ENCODE results near the gene KRTAP2-1.
"Not testable (repeated sequence)": the region's sequence is repeated elsewhere in the genome, so short reads cannot be mapped to it uniquely, and the experiment has no call there.

KRTAP2-1 gene

GRCh38 chr17:41046735-41047465 lies at the start of gene KRTAP2-1:
TSS of gene KRTAP2-1 (minus strand) at chr17:41047316. CDS start at chr17:41047267, 49 bp downstream.
- DNase-seq (ENCODE audit: low read depth in 4 of 4, low spot score in 1 of 4) = not testable (repeated sequence)

- DNase-seq (ENCODE audit: low read depth in 4 of 4, low spot score in 1 of 4) = no peak
Measured at GRCh38 chr17:41096055-41096454, 48.9 kb upstream of the KRTAP2-1 start.

- DNase-seq (ENCODE audit: low read depth in 4 of 4, low spot score in 1 of 4) = not testable (repeated sequence)
Measured at GRCh38 chr17:41088760-41089352, 41.7 kb upstream of the KRTAP2-1 start.

GRCh38 chr17:41084100-41084856 lies 37.2 kb upstream of the KRTAP2-1 start, which contains the start of gene KRTAP4-7:
TSS of gene KRTAP4-7 (plus strand) at chr17:41084150. CDS start at chr17:41084207, 57 bp downstream.
- not testable (repeated sequence) for DNase-seq (ENCODE audit: low read depth in 4 of 4, low spot score in 1 of 4)

GRCh38 chr17:41083427-41083826 lies 36.3 kb upstream of the KRTAP2-1 start:
- DNase-seq (ENCODE audit: low read depth in 4 of 4, low spot score in 1 of 4) = not testable (repeated sequence)

- DNase-seq (ENCODE audit: low read depth in 4 of 4, low spot score in 1 of 4) = no peak
Measured at GRCh38 chr17:41082626-41083025, 35.5 kb upstream of the KRTAP2-1 start.

- DNase-seq (ENCODE audit: low read depth in 4 of 4, low spot score in 1 of 4) = no peak
Measured at GRCh38 chr17:41076788-41077187, 29.7 kb upstream of the KRTAP2-1 start.

GRCh38 chr17:41073676-41074075 lies 26.6 kb upstream of the KRTAP2-1 start:
- no peak for DNase-seq (ENCODE audit: low read depth in 4 of 4, low spot score in 1 of 4)

GRCh38 chr17:41071606-41072360 lies 24.7 kb upstream of the KRTAP2-1 start:
- no peak for DNase-seq (ENCODE audit: low read depth in 4 of 4, low spot score in 1 of 4)

- no peak for DNase-seq (ENCODE audit: low read depth in 4 of 4, low spot score in 1 of 4)
Measured at GRCh38 chr17:41069031-41069430, 21.9 kb upstream of the KRTAP2-1 start.

GRCh38 chr17:41067281-41067680 lies 20.2 kb upstream of the KRTAP2-1 start:
- DNase-seq (ENCODE audit: low read depth in 4 of 4, low spot score in 1 of 4) = no peak

GRCh38 chr17:41065829-41066624 lies 18.9 kb upstream of the KRTAP2-1 start, which contains the start of gene KRTAP2-4:
TSS of gene KRTAP2-4 (minus strand) at chr17:41065879. CDS start at chr17:41065845, 34 bp downstream.
- DNase-seq (ENCODE audit: low read depth in 4 of 4, low spot score in 1 of 4) = no peak

- not testable (repeated sequence) for DNase-seq (ENCODE audit: low read depth in 4 of 4, low spot score in 1 of 4)
Measured at GRCh38 chr17:41065016-41065689, 18.0 kb upstream of the KRTAP2-1 start.

- DNase-seq (ENCODE audit: low read depth in 4 of 4, low spot score in 1 of 4) = no peak
Measured at GRCh38 chr17:41064301-41064700, 17.2 kb upstream of the KRTAP2-1 start.

GRCh38 chr17:41063449-41063848 lies 16.3 kb upstream of the KRTAP2-1 start:
- no peak for DNase-seq (ENCODE audit: low read depth in 4 of 4, low spot score in 1 of 4)

- no peak for DNase-seq (ENCODE audit: low read depth in 4 of 4, low spot score in 1 of 4)
Measured at GRCh38 chr17:41061964-41062363, 14.8 kb upstream of the KRTAP2-1 start.

GRCh38 chr17:41060052-41060604 lies 13.0 kb upstream of the KRTAP2-1 start, which contains the start of gene KRTAP2-3:
TSS of gene KRTAP2-3 (minus strand) at chr17:41060114. CDS start at chr17:41060050, 64 bp downstream.
- no peak for DNase-seq (ENCODE audit: low read depth in 4 of 4, low spot score in 1 of 4)

GRCh38 chr17:41059276-41060051 lies 12.3 kb upstream of the KRTAP2-1 start:
- DNase-seq (ENCODE audit: low read depth in 4 of 4, low spot score in 1 of 4) = not testable (repeated sequence)

Data from stimulated activated CD4-positive, alpha-beta T cell treated with anti-CD3 and anti-CD28 coated beads, Interleukin-1b, Interleukin-23, amount 100 ng/mL, for 24 hours (primary cell).